Testis (tissue), 3 donors: ENCODE data around the gene FOSL1. TPM values are rescaled to one million over a fixed set of nuclear protein-coding genes. Genes with fewer than 3 reads are reported as not detected.

ENCODE experiments used
- DNase-seq: peaks from one replicate; pipeline ENCODE4 v3.0.0-alpha.2; 2019
- H3K27ac ChIP-seq, 2 donors: fragments of 200-600 bp; sonication (generic); one replicate each; pipeline ENCODE4 v1.5.1; 2019
- H3K27me3 ChIP-seq: fragments of 200-600 bp; sonication (generic); one replicate; pipeline ENCODE4 v1.5.1; 2019
- H3K36me3 ChIP-seq: fragments of 200-600 bp; sonication (generic); one replicate; pipeline ENCODE4 v1.5.1; 2017; ENCODE audit warnings: low read depth; ENCODE audit errors: missing control alignments
- H3K4me1 ChIP-seq: fragments of 200-600 bp; sonication (generic); one replicate; pipeline ENCODE4 v1.5.1; 2019
- H3K4me3 ChIP-seq, 2 donors: fragments of 200-600 bp; sonication (generic); one replicate each; pipeline ENCODE4 v1.5.1; 2017 to 2019
- H3K9me3 ChIP-seq: fragments of 200-600 bp; sonication (generic); one replicate; pipeline ENCODE4 v1.5.1; 2017
- CTCF ChIP-seq, 3 experiments: fragments of 450-650 bp in 2 of 3; fragments of 200-600 bp in 1 of 3; sonication (generic) in 1 of 3; IDR thresholded peaks; one replicate each; pipeline ENCODE4 v1.5.1; 2016 to 2019; ENCODE audit warnings: antibody characterized with exemption in 3 of 3, mild to moderate bottlenecking in 2 of 3, moderate library complexity in 1 of 3
- POLR2A ChIP-seq: fragments of 450-650 bp; IDR thresholded peaks from one replicate; pipeline ENCODE4 v1.6.1; 2017; ENCODE audit warnings: antibody characterized with exemption, mild to moderate bottlenecking, moderate library complexity
- WGBS, 2 donors: methylation state at CpG; one replicate each; pipeline ENCODE4 v1.1.5; 2018; 5-methylcytosine and 5-hydroxymethylcytosine counted together
- intact Hi-C: fragments of 100-400 bp; cut with DNase I; formaldehyde crosslinking; loops from one replicate; pipeline ENCODE4 v1.15.1; 2023; ENCODE audit warnings: low total_unique reads
- polyA plus RNA-seq: library from polyadenylated mRNA; stranded (reverse); fragments of 350-450 nt; fragmentation: Illumina TruSeq; extraction: RNeasy Lipid Tissue Mini Kit (QIAGEN cat#74804); gene quantifications from one replicate; pipeline ENCODE4 v1.2.3, GENCODE V29; 2014; ENCODE audit warnings: low read depth, low replicate concordance; ENCODE audit not compliant: insufficient read depth
- total RNA-seq, 2 donors: library from RNA; depleted of rRNA; stranded (reverse); fragments of >200 nt; gene quantifications; one replicate each; pipeline ENCODE4 v1.2.3, GENCODE V29; 2016

FOSL1 gene
- total and polyA plus RNA-seq, 3 donors from 2014 or later, result 1.7 to 2.0 (median 1.7) TPM

- TF ChIP-seq CTCF (IDR thresholded peaks at IDR 0.05) (no peak), POLR2A (no peak)
- H3K4me1 ChIP-seq, result peaks cover 6% of the 10 kb centered on the region
- H3K4me3 ChIP-seq, result no peak overlapping the region
- H3K36me3 ChIP-seq, result no peaks in the 10 kb centered on the region
- H3K27ac ChIP-seq, result no peak overlapping the region
- WGBS, 2 donors, result 94 to 95% methylated on average over 21 to 33 of the region's 33 CpGs
- H3K9me3 ChIP-seq, result no peaks in the 10 kb centered on the region
- H3K27me3 ChIP-seq, result no peaks in the 10 kb centered on the region
- no peak for DNase-seq
- intact Hi-C loops, result no loop called here
Observed at GRCh38 chr11:65852508-65853245, 47.5 kb downstream of the FOSL1 start.

- 93% methylated on average over 9 to 10 of the region's 10 CpGs for WGBS, 2 donors
- peaks cover 6% of the 10 kb centered on the region for H3K4me1 ChIP-seq
- no peaks in the 10 kb centered on the region for H3K27me3 ChIP-seq
- no peak for TF ChIP-seq CTCF (IDR thresholded peaks at IDR 0.05)
- TF ChIP-seq POLR2A, result no peak
- H3K4me3 ChIP-seq, result no peak overlapping the region
- no peak overlapping the region for H3K27ac ChIP-seq
- DNase-seq, result no peak
- H3K9me3 ChIP-seq, result no peaks in the 10 kb centered on the region
- intact Hi-C loops, result no loop called here
- no peaks in the 10 kb centered on the region for H3K36me3 ChIP-seq
Observed at GRCh38 chr11:65851811-65852507, 48.2 kb downstream of the FOSL1 start.

GRCh38 chr11:65851083-65851579 is 49.1 kb downstream of the FOSL1 start:
- Histone ChIP-seq H3K4me3 (no peak overlapping the region), H3K9me3 (no peaks in the 10 kb centered on the region), H3K27ac (no peak overlapping the region), H3K27me3 (no peaks in the 10 kb centered on the region), H3K4me1 (peaks cover 2% of the 10 kb centered on the region), H3K36me3 (no peaks in the 10 kb centered on the region)
- WGBS, 2 donors, result 70 to 95% methylated on average over 3 to 14 of the region's 14 CpGs
- TF ChIP-seq CTCF (IDR thresholded peaks at IDR 0.05) (no peak), POLR2A (no peak)
- intact Hi-C loops, result no loop called here
- DNase-seq, result no peak

GRCh38 chr11:65850217-65851082 is 49.7 kb downstream of the FOSL1 start:
- Histone ChIP-seq H3K27me3 (no peaks in the 10 kb centered on the region), H3K9me3 (no peaks in the 10 kb centered on the region), H3K36me3 (no peaks in the 10 kb centered on the region), H3K27ac (no peak overlapping the region), H3K4me3 (no peak overlapping the region), H3K4me1 (no peaks in the 10 kb centered on the region)
- no peak for DNase-seq
- 63 to 70% methylated on average over 10 to 20 of the region's 20 CpGs for WGBS, 2 donors
- TF ChIP-seq CTCF (IDR thresholded peaks at IDR 0.05), result no peak
- no peak for TF ChIP-seq POLR2A
- intact Hi-C loops, result no loop called here
